NCI-H1417 (cell line): ENCODE data around the gene GBX2.
A peak's percentile ranks its signal among the peaks of the same experiment; 100 is the strongest.

Experiments
- DNase-seq, 3 experiments: peaks; one replicate each; lab custom pipeline; 2025; lab: John Stamatoyannopoulos, UW

GBX2 gene

GRCh38 chr2:236168110-236169080 lies at the start of gene GBX2:
Gene GBX2 (minus strand): TSS chr2:236168386. CDS start chr2:236167971, 415 bp downstream.
- peak; percentile 47 to 81 (median 77) for DNase-seq

GRCh38 chr2:236217926-236218325 lies 49.7 kb upstream of the GBX2 start:
- no peak for DNase-seq

- no peak for DNase-seq
Observed at GRCh38 chr2:236216711-236217110, 48.5 kb upstream of the GBX2 start.

- DNase-seq, result peak in 1 of 3 experiments; percentile 6
Observed at GRCh38 chr2:236215761-236216333, 47.7 kb upstream of the GBX2 start.

GRCh38 chr2:236215196-236215595 lies 47.0 kb upstream of the GBX2 start:
- DNase-seq, result no peak

GRCh38 chr2:236214376-236214995 lies 46.3 kb upstream of the GBX2 start:
- DNase-seq, result no peak

- DNase-seq, result no peak
Observed at GRCh38 chr2:236211296-236211695, 43.1 kb upstream of the GBX2 start.

GRCh38 chr2:236210536-236210935 lies 42.4 kb upstream of the GBX2 start:
- peak in 1 of 3 experiments; percentile 32 for DNase-seq

GRCh38 chr2:236209996-236210395 lies 41.8 kb upstream of the GBX2 start:
- DNase-seq, result no peak

GRCh38 chr2:236209535-236209934 lies 41.3 kb upstream of the GBX2 start:
- no peak for DNase-seq

- DNase-seq, result peak in 1 of 3 experiments; percentile 3
Observed at GRCh38 chr2:236208019-236208926, 40.1 kb upstream of the GBX2 start.

GRCh38 chr2:236207472-236207871 lies 39.3 kb upstream of the GBX2 start:
- no peak for DNase-seq

- no peak for DNase-seq
Observed at GRCh38 chr2:236205867-236206645, 37.9 kb upstream of the GBX2 start.

GRCh38 chr2:236204953-236205352 lies 36.8 kb upstream of the GBX2 start:
- no peak for DNase-seq

- no peak for DNase-seq
Observed at GRCh38 chr2:236200378-236200777, 32.2 kb upstream of the GBX2 start.

- DNase-seq, result no peak
Observed at GRCh38 chr2:236196366-236196765, 28.2 kb upstream of the GBX2 start.

- DNase-seq, result no peak
Observed at GRCh38 chr2:236195726-236196125, 27.5 kb upstream of the GBX2 start.

GRCh38 chr2:236194786-236195185 lies 26.6 kb upstream of the GBX2 start:
- DNase-seq, result no peak

- DNase-seq, result no peak
Observed at GRCh38 chr2:236193026-236193425, 24.8 kb upstream of the GBX2 start.

- DNase-seq, result no peak
Observed at GRCh38 chr2:236190674-236191073, 22.5 kb upstream of the GBX2 start.

- DNase-seq, result no peak
Observed at GRCh38 chr2:236184701-236185100, 16.5 kb upstream of the GBX2 start.
